HL-60/S4 treated with retinoic acid at 250 ng/mL for 4 days and 3 days (cell line): ENCODE measurements around the gene STOM.

Experiments
- in situ Hi-C: fragments of 300-500 bp; cut with MboI; formaldehyde crosslinking; loops from 2 replicates; pipeline ENCODE4 v1.7.0; 2022; ENCODE audit warnings: low sequenced_read_pairs

Gene STOM

DNA sequence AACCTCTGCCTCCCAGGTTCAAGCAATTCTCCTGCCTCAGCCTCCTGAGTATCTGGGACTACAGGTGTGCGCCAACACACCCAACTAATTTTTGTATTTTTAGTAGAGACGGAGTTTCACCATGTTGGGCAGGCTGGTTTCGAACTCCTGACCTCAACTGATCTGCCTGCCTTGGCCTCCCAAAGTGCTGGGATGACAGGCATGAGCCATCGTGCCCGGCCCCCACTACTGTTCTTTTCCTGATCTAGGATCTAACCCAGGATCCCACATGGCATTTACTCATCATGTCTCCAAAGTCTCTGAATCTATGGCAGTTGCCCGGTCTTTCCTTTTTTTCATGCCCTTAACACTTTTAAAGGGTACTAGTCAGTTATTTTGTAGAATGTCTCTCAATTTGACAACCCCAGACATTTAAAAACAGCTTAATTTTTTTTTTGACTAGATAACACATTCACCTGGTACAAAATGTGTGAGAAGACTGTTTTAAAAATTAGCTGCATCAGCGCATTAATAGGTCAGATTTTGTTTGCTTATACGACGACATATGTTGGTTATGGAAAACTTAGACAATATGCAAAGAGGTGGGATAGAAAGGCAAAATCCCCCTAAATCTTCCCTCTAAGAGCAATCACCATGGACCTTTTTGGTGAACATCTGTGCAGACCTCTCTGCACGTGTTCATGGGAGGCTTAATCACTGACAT, 46.5 kb downstream of the STOM start:
- in situ Hi-C loops, result no loop called here

DNA sequence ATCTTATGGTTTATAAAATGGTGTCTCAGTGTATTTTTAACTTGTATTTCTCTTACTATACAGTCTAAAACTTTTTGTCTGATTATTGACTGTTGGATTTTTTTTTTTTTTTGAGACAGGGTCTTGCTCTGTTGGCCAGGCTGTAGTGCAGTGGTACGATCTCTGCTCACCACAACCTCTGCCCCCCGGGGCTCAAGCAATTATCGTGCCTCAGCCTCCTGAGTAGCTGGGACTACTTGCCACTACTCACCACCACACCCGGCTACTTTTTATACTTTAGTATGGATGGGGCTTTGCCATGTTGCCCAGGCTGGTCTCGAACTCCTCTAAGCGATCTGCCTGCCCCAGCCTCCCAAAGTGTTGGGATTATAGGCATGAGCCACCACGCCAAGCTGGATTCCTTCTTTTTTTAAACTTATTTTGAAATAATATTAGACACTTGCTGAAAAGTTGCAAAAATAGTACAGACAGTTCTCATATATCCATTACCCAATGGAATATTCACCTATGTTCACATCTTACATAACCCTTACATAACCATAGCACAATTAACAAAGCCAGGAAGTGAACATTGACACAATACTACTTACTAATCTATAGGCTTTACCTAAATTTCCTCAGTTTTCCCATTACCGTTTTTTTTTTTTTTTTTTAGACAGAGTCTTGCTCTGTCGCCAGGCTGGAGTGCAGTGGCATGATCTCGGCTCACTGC, 47.2 kb downstream of the STOM start:
- in situ Hi-C loops, result no loop called here

DNA sequence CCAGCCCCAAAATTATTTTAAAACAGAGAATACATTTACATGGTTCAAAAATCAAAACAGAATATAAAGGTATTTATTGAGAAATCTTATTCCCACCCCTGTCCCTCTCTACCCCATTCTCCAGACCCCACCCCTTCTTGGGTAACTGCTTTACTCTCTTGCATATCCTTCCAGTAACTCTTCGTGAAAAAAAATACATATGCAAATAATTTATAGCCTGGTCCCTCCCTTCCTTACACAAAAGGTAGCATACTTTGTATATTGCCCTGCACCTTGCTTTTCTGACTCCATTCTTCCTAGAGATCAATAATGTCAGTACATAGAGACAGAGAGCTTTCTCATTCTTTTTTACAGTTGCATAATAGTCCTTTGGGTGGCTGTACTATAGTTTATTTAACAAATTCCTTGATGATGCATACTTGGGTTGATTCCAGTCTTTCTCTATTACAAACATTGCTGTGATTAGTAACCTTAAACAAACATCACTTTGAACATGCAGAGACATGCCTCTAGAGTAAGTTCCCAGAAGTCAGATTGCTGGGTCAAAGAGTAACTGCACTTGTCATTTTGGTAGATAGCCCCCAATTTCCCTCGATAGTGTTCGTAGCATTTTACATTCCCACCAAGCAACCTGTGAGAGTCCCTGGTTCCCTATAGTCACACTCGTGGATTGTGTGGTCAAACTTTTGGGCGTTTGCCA, 47.9 kb downstream of the STOM start:
- in situ Hi-C loops, result no loop called here

DNA sequence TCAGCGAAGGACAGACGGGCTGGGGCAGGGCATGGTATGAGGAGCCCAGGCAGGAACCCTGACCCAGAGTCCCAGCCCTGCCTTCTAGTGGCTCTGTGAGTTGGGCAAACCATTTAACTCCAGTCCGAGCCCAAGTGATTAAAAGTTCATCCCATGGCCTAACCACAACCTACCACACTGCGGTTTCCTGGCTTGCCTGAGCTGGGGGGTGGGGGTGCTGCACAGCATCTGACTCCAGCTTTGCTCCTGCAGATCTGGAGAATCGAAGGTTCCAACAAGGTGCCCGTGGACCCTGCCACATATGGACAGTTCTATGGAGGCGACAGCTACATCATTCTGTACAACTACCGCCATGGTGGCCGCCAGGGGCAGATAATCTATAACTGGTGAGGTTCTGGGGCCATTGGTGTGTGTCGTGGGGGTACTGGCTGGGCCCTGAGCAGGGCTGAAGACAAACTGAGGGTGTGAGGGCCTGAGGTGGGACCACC, 49.0 kb downstream of the STOM start:
- in situ Hi-C loops, result no loop called here

DNA sequence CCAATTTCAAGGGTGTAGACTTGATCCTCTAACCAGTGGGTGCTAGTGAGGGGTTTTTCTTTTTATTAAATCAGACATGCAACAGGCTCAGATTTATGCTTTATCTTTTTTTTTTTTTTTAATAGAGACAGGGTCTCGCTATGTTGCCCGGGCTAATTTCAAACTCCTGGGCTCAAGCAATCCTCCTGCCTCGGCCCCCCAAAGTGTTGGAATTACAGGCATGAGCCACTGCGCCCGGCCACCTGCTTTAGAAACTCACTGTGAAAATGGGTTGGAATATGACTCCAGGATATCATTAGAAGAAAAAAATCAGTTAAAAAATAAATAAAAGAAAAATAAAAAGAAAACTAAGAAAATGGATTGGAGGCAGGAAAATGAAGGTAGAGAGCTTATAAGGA, 50.7 kb downstream of the STOM start:
- in situ Hi-C loops, result no loop called here

DNA sequence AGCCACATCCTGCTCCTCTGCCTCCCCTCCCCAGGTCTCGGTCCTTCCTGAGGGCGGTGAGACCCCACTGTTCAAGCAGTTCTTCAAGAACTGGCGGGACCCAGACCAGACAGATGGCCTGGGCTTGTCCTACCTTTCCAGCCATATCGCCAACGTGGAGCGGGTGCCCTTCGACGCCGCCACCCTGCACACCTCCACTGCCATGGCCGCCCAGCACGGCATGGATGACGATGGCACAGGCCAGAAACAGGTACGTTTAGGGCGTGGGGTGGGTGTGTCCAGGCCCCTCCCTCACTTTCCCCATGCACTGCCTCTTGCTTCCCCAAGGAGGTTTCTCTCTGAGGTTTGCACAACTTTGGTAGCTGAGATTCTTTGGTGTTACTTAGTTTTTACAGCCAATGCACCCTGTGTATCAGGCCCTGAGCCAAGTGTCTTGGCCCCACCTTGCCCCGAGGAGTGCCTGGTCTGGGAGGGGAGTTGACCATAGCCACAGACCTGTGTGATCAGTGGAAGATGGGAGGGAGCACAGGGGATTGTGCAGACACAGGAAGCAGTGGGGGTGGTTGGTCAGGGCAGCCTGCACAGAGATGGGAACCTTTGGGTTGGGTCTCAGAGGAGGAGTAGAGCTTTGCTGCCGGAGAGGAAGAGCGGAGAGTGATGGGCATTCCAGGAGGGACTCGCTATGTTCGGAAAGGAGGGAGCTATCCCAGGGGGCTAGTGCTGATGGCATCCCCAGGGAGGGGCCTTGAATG, 51.2 kb downstream of the STOM start:
- in situ Hi-C loops, result no loop called here

DNA sequence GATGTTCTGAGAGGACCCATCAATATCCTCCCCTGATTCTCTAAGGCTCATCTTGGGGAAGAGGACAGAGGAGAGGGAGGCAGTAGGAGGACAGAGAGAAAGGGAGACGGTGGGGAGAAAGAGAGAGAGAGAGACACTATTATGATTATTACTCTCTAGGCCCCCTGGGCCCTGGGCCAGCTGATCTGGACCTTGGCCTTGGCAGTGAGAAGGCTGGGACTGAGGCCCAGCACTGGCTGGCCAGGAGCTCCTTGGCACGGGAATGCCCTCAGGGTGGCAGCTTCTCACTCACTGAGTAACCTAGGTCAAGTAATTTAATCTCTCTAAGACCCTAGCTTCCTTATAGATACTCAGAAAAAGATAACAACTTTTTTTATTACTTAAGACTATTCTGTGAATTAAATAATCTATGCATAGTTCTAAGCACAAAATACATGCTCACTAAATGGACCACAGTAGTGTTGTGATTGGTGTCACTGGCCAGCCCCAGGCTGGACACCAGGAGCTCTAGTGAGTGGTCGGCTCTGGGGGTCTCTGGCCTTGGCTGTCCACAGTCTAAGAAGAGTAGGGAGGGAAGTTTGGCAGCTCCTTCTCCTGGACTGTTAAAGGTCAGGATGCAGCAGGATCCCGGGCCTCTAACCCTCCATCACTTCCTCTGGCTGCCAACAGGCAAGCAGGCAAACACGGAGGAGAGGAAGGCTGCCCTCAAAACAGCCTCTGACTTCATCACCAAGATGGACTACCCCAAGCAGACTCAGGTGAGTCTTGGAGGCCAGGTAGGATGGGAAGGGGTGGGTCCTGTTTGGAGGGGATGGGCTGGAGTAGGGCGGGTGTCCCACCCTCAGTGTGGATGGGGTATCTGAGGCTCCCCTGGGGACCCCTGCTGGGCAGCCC, 52.1 kb downstream of the STOM start:
- in situ Hi-C loops, result no loop called here

DNA sequence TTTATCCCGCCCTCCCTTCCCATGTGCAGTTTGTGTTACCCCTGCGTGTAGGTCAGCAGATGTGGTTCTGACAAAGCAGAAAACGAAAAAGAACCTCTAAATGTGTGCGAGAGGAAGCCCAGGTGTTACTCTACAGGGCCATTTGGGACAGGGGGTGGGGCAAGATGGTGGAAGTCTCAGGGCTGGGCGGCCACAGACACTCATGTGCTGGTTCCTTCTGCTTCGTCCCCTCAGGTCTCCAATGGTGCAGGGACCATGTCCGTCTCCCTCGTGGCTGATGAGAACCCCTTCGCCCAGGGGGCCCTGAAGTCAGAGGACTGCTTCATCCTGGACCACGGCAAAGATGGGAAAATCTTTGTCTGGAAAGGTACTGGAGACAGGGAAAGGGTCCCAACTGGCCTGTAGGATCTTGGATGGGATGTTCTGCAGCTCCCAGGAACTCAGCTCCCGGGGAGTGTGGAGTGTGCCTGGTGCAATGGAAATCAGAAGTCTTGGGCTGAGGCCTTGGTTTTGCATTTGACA, 53.1 kb downstream of the STOM start:
- in situ Hi-C loops, result no loop called here

DNA sequence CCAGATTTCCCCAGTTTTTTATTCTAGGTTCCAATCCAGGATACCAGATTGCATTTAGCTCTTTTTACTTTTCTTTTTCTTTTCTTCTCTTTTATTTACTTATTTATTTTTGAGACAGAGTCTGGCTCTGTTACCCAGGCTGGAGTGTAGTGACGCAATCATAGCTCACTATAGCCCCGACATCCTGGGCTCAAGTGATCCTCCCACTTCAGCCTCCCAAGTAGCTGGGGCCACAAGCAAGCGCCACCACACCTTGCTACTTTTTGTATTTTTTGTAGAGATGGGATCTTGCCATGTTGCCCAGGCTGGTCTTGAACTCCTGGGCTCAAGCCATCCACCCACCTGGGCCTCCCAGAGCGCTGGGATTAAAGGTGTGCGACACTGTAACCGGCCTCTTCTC, 53.7 kb downstream of the STOM start:
- in situ Hi-C loops, result no loop called here

DNA sequence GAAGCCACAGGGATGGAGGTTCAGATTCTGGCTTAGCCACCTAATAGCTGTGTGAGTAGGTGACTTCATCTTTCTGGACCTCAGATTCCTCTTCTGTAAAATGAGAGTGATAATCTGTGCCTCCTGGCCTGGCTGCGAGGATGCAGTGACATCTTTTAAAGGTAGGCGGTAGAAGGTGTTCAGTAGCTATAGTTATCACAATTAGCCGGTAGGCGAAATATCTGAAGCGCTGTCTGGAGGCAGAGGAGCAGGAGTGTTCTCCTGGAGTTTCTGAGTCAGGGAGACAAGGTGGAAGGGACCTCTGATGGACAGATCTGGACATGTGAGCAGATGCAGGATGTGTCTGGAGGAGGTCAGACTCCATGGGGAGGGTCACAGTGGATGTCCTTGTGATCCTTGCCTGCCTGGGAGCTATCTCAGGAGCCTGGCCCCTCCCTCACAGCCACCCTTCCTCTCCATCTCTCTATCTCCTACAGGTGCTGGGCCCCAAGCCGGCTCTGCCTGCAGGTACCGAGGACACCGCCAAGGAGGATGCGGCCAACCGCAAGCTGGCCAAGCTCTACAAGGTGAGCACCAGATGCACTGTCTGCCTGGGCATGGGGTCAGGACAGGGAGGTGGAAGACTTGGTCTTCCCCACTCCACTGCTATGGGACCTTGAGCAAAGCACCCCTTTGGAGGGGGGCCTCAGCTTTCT, 56.4 kb downstream of the STOM start:
- in situ Hi-C loops, result no loop called here

DNA sequence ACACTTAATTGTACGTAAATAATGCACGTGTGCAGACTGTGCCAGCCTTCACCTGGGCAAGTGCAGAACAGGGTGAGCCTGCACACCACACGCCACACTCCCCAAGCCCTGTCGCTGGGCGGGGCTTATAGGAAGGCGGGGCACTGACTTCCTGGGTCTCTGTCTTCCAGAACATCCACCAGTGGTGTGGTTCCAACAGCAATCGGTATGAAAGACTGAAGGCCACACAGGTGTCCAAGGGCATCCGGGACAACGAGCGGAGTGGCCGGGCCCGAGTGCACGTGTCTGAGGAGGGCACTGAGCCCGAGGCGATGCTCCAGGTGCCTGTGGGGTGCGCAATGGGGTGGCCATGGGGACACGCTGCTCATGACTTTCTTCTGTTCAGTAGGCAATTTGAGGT, 57.9 kb downstream of the STOM start:
- in situ Hi-C loops, result no loop called here

DNA sequence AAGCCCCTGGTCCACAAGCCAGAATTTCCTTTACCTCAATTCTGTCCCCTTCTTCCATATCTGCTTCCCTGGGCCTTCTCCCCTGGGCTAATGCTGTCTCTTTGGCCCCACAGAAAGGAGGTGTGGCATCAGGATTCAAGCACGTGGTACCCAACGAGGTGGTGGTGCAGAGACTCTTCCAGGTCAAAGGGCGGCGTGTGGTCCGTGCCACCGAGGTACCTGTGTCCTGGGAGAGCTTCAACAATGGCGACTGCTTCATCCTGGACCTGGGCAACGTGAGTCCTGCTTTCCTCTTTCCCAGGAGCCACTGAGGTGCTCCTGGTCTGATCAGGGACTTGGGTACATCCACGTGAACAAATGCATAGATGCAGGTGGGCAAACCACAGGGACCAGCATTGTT, 59.5 kb downstream of the STOM start:
- in situ Hi-C loops, result no loop called here

DNA sequence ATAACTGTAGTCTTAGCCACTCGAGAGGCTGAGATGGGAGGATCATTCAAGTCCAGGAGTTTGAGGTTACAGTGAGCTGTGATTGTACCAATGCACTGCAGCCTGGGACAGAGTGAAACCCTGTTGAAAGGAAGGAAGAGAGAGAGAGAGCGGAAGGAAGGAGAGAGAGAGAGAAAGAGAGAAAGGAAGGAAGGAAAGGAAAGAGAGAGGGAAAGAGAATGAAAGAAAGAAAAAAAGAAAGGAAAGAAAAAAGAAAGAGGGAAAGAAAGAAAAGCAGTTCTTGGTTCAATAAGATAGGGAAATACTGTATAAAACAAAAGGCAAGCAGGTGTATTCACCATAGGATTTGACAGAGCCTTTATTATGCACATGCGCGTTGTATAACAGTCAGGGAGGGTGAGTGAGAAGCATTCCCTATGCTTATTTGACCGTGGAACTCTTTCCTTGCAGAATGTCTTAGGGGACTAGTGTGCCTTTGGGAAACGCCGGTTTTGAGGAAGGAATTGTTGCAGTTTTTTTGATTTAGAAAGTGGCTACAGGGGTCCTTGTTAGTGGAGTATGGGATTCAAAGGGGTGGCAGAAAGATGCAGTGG, 60.1 kb downstream of the STOM start:
- in situ Hi-C loops, result no loop called here

DNA sequence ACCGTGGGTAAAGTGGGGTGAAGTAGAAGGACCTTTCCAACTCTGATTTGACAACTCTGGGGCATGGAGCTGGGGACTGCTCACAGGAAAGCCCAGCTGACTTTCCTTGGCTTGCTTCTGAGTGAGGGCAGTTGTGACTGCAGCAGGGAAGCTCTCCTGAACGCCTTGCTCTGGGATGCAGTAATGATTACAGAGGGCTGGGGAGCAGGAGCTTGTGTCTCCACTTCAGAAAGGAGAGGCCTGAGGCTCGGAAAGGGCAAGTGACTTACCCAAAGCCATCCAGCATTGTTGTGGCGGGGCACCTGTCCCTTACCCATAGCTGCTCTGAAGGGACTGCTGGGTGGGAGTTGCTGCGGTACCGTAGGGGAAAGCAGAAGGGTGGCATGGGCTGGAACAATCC, 60.9 kb downstream of the STOM start:
- in situ Hi-C loops, result no loop called here

DNA sequence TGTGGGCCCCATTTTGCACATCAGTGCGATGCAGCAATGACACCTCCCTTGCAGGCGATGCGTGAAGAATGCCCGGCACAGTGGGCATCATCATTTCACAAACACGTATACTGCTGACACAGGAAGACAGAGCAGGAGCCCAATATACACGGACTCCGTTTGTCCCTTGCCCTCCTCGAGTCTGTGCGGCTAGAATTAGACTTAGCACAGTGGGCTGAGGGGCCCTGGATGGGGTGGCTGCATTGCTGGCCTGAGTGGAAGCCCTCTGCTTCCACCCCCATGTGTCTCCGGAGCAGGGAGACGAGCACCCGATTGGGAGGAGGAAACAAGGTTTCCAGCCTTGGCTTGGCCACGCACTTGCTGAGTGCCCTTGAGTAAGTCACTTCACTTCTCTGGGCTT, 61.3 kb downstream of the STOM start:
- in situ Hi-C loops, result no loop called here

DNA sequence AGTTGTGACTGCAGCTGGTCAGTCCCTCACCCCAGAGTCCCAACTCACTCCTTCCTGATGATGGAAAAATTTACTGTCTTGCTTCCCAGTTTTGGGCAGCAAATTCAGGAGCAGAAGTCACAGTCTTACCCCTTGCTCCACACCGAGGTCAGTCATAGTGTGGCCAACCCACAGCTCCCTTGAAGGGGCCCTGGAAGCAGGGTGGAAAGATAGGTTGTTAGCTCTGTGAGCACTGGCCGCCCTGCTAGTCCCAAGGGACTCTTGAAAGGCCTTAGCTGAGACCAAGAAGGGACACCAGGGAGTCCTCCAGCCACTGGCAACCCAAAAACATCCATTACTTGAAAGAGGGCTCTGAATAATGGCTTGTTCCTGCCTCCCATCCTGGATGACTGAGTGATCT, 62.1 kb downstream of the STOM start:
- in situ Hi-C loops, result no loop called here

DNA sequence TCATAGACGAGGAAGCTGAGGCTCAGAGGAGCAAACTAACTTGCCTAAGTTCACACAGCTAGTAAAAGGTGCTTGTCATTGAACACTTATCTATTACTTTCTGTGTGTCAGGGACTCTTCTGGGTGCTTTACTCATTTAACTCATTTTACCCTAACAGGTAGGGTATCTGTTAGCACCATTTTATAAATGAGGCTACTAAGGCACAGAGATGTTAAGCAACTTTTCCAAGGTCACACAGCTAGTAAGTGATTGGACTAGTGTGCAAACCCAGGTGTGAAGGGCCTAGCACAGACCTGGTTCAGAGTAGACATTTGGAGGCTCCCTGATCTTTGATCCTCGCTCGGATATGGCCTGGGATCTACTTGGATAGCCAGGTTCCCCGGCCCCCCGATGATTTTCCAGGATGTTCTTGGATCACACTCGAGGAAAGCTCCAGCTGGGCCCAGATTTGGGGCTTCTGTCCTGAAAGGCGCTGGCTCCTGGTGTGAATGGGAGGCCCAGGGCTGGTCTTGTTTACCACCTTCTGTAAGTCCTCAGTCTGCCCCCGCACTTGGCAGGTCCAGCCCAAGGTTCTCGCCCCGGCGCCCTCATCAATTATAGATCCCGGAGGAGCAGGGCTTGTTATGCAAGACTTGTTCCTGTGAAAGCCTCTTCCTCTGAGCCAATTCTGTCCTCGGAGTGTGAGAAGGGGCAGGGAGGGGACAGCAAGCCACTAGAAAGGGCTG, 64.6 kb downstream of the STOM start:
- in situ Hi-C loops, result no loop called here

DNA sequence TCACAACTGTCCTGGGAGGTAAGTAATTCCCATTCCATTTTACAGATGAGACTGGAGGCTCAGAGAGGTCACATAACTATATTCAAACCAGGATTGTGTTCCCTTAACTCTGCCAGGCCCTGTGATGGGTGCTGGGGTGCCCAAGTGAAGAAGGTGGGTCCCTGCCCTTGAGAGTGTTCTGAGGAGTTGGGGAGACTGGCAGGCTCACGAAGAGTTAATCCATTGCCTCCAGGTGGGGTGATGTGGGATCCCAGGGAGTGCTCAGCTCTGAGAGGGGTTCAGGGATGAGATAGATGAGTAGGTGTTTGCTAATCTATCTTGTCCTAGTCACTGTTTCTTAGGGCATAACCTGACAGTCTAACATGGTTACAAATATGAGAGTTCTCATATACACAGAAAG, 65.3 kb downstream of the STOM start:
- in situ Hi-C loops, result no loop called here
